Measurements from ENCODE around the gene PTGFRN. TPM values are rescaled to one million over a fixed set of nuclear protein-coding genes. Genes with fewer than 3 reads are reported as not detected.

Gene PTGFRN
- total and polyA plus RNA-seq, 2 experiments from 2014 or later, result 17.4 to 32.7 TPM

DNA sequence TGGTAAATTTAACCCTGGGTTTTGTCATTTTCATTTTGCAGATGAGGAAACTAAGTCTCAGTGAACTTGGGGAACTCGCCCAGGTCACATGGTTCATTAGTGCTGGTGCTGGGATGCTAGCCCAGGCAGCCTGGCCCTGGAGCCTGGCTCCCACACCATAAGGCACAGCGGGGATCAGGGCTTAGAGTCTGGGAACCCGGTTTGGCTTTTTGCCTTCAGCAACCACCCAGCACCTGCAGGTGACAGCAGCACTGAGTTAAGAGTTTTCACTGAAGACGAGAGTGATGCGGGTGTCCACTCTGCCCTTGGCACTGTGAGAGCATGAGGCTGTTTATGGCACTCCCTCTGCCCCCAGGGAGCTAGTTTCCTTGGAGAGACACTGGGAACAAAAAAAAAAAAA lies 73.4 kb downstream of the PTGFRN start (continued):
- TF ChIP-seq, protein P1, sequence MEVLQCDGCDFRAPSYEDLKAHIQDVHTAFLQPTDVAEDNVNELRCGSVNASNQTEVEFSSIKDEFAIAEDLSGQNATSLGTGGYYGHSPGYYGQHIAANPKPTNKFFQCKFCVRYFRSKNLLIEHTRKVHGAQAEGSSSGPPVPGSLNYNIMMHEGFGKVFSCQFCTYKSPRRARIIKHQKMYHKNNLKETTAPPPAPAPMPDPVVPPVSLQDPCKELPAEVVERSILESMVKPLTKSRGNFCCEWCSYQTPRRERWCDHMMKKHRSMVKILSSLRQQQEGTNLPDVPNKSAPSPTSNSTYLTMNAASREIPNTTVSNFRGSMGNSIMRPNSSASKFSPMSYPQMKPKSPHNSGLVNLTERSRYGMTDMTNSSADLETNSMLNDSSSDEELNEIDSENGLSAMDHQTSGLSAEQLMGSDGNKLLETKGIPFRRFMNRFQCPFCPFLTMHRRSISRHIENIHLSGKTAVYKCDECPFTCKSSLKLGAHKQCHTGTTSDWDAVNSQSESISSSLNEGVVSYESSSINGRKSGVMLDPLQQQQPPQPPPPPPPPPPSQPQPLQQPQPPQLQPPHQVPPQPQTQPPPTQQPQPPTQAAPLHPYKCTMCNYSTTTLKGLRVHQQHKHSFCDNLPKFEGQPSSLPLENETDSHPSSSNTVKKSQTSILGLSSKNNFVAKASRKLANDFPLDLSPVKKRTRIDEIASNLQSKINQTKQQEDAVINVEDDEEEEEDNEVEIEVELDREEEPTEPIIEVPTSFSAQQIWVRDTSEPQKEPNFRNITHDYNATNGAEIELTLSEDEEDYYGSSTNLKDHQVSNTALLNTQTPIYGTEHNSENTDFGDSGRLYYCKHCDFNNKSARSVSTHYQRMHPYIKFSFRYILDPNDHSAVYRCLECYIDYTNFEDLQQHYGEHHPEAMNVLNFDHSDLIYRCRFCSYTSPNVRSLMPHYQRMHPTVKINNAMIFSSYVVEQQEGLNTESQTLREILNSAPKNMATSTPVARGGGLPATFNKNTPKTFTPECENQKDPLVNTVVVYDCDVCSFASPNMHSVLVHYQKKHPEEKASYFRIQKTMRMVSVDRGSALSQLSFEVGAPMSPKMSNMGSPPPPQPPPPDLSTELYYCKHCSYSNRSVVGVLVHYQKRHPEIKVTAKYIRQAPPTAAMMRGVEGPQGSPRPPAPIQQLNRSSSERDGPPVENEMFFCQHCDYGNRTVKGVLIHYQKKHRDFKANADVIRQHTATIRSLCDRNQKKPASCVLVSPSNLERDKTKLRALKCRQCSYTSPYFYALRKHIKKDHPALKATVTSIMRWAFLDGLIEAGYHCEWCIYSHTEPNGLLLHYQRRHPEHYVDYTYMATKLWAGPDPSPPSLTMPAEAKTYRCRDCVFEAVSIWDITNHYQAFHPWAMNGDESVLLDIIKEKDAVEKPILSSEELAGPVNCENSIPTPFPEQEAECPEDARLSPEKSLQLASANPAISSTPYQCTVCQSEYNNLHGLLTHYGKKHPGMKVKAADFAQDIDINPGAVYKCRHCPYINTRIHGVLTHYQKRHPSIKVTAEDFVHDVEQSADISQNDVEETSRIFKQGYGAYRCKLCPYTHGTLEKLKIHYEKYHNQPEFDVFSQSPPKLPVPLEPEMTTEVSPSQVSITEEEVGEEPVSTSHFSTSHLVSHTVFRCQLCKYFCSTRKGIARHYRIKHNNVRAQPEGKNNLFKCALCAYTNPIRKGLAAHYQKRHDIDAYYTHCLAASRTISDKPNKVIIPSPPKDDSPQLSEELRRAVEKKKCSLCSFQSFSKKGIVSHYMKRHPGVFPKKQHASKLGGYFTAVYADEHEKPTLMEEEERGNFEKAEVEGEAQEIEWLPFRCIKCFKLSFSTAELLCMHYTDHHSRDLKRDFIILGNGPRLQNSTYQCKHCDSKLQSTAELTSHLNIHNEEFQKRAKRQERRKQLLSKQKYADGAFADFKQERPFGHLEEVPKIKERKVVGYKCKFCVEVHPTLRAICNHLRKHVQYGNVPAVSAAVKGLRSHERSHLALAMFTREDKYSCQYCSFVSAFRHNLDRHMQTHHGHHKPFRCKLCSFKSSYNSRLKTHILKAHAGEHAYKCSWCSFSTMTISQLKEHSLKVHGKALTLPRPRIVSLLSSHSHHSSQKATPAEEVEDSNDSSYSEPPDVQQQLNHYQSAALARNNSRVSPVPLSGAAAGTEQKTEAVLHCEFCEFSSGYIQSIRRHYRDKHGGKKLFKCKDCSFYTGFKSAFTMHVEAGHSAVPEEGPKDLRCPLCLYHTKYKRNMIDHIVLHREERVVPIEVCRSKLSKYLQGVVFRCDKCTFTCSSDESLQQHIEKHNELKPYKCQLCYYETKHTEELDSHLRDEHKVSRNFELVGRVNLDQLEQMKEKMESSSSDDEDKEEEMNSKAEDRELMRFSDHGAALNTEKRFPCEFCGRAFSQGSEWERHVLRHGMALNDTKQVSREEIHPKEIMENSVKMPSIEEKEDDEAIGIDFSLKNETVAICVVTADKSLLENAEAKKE (CRISPR knock-in tag; IDR thresholded peaks at IDR 0.05), result no peak

- H3K4me3 Mint-ChIP-seq, result no peak overlapping the region
- H3K36me3 ChIP-seq (ENCODE audit: insufficient read depth), result no peaks in the 10 kb centered on the region
- peaks cover 29% of the 10 kb centered on the region for H3K36me3 Mint-ChIP-seq (ENCODE audit: low read depth)
Measured at GRCh38 chr1:116983678-116984077, 74.0 kb downstream of the PTGFRN start.

More at GRCh38 chr1:116983678-116984077, 74.0 kb downstream of the PTGFRN start:
- Histone ChIP-seq H3K79me2 (replicated peaks; ENCODE audit: insufficient read depth) (no peaks in the 10 kb centered on the region; the same call in 1 of the 2 replicates), H2AFZ (no peak overlapping the region), H3K4me2 (no peak overlapping the region), H3K27ac (ENCODE audit: low read depth) (no peak overlapping the region), H4K20me1 (replicated peaks; ENCODE audit: insufficient read depth) (0 out of 2 replicates have a peak, but pooled peaks cover 4% of the 10 kb centered on the region), H3K27me3 (ENCODE audit: insufficient read depth) (no peaks in the 10 kb centered on the region), H3F3A (replicated peaks; ENCODE audit: low read depth) (no peaks in the 10 kb centered on the region), H3K4me1 (ENCODE audit: insufficient read depth) (no peaks in the 10 kb centered on the region), H3K9me2 (ENCODE audit: insufficient read depth) (no peaks in the 10 kb centered on the region), H3K4me3 (no peak overlapping the region)
- peaks cover 2% of the 10 kb centered on the region for H3K27me3 Mint-ChIP-seq (ENCODE audit: insufficient read depth, low read depth, poor library complexity)
- no peak for DNase-seq (ENCODE audit: low spot score)
- no peaks in the 10 kb centered on the region; the same call in 2 of the 3 replicates for H3K9me3 Mint-ChIP-seq
- no peak for TF ChIP-seq ZNF331 (CRISPR knock-in tag; IDR thresholded peaks at IDR 0.05; ENCODE audit: low read depth)
- no peak for TF ChIP-seq NANOG (IDR thresholded peaks at IDR 0.05; ENCODE audit: borderline replicate concordance)
- TF ChIP-seq EZH2phosphoT487 (IDR thresholded peaks at IDR 0.05; ENCODE audit: unreplicated experiment), result no peak
- no peak for TF ChIP-seq JUNB (IDR thresholded peaks at IDR 0.05; ENCODE audit: unreplicated experiment)
- TF ChIP-seq EZH2 (IDR thresholded peaks at IDR 0.05; ENCODE audit: low read depth, unreplicated experiment), result no peak
- TF ChIP-seq ZNF114 (CRISPR knock-in tag; IDR thresholded peaks at IDR 0.05), result no peak
- TF ChIP-seq STAT1 (IDR thresholded peaks at IDR 0.05; ENCODE audit: unreplicated experiment), result no peak
- no peak overlapping the region for H3K27ac Mint-ChIP-seq
- H3K4me1 Mint-ChIP-seq, result peaks cover 12% of the 10 kb centered on the region
- no peak for ATAC-seq
